Measurements from ENCODE around the gene SASH3. TPM values are rescaled to one million over a fixed set of nuclear protein-coding genes. Genes with fewer than 3 reads are reported as not detected.

SASH3 gene
- total RNA-seq, 2 experiments from 2014 or later: 231 to 248 TPM

GRCh38 chrX:129791961-129792570 is 12.3 kb downstream of the SASH3 start:
- Mint-ChIP-seq H3K27me3 (no peaks in the 10 kb centered on the region), H3K4me1 (peaks cover 14% of the 10 kb centered on the region), H3K36me3 (peaks cover 41% of the 10 kb centered on the region), H3K27ac (no peak overlapping the region), H3K4me3 (no peak overlapping the region), H3K9me3 (ENCODE audit: low read depth) (no peaks in the 10 kb centered on the region)
- DNase-seq (no peak), ATAC-seq (no peak)
- CTCF ChIA-PET: no interaction called here

GRCh38 chrX:129792586-129793291 is 13.0 kb downstream of the SASH3 start:
- Mint-ChIP-seq H3K4me3 (no peak overlapping the region), H3K4me1 (peaks cover 10% of the 10 kb centered on the region), H3K9me3 (ENCODE audit: low read depth) (no peaks in the 10 kb centered on the region), H3K27me3 (no peaks in the 10 kb centered on the region), H3K27ac (no peak overlapping the region), H3K36me3 (peaks cover 34% of the 10 kb centered on the region)
- ATAC-seq (no peak), DNase-seq (no peak)
- CTCF ChIA-PET: interaction anchor here (1.1 kb wide), 1 partner anchor 11 kb away, joined by 3 read pairs; no protein-coding TSS in a partner anchor

- no peak overlapping the region for H3K27ac Mint-ChIP-seq
- DNase-seq (no peak), ATAC-seq (no peak)
- peaks cover 15% of the 10 kb centered on the region for H3K4me1 Mint-ChIP-seq
- H3K9me3 Mint-ChIP-seq (ENCODE audit: low read depth): no peaks in the 10 kb centered on the region
- CTCF ChIA-PET: interaction anchor here (1.1 kb wide), 2 partner anchors 12 to 39 kb away, joined by 3 to 4 read pairs; no protein-coding TSS in a partner anchor
- H3K27me3 Mint-ChIP-seq: no peaks in the 10 kb centered on the region
- peaks cover 32% of the 10 kb centered on the region for H3K36me3 Mint-ChIP-seq
- no peak overlapping the region for H3K4me3 Mint-ChIP-seq
Measured at GRCh38 chrX:129793604-129794191, 13.9 kb downstream of the SASH3 start.

- no peak for ATAC-seq
- H3K27me3 Mint-ChIP-seq: no peaks in the 10 kb centered on the region
- H3K4me3 Mint-ChIP-seq: no peak overlapping the region
- CTCF ChIA-PET: interaction anchor here (1.1 to 1.6 kb wide), 3 partner anchors 28 to 60 kb away, joined by 3 read pairs; no protein-coding TSS in a partner anchor
- no peak for DNase-seq
- peaks cover 27% of the 10 kb centered on the region for H3K36me3 Mint-ChIP-seq
- no peaks in the 10 kb centered on the region for H3K9me3 Mint-ChIP-seq (ENCODE audit: low read depth)
- no peak overlapping the region for H3K27ac Mint-ChIP-seq
- H3K4me1 Mint-ChIP-seq: peaks cover 15% of the 10 kb centered on the region
Measured at GRCh38 chrX:129795584-129795983, 15.8 kb downstream of the SASH3 start.

GRCh38 chrX:129797251-129797906 is 17.6 kb downstream of the SASH3 start:
- DNase-seq (no peak), ATAC-seq (no peak)
- H3K4me1 Mint-ChIP-seq: peaks cover 15% of the 10 kb centered on the region
- H3K27ac Mint-ChIP-seq: peak overlapping the region; percentile 11
- no peaks in the 10 kb centered on the region for H3K9me3 Mint-ChIP-seq (ENCODE audit: low read depth)
- CTCF ChIA-PET: interaction anchor here (1.6 kb wide), 1 partner anchor 38 kb away, joined by 4 read pairs; no protein-coding TSS in a partner anchor
- no peaks in the 10 kb centered on the region for H3K27me3 Mint-ChIP-seq
- H3K36me3 Mint-ChIP-seq: peaks cover 21% of the 10 kb centered on the region
- H3K4me3 Mint-ChIP-seq: no peak overlapping the region

- Mint-ChIP-seq H3K9me3 (ENCODE audit: low read depth) (no peaks in the 10 kb centered on the region), H3K4me3 (no peak overlapping the region), H3K36me3 (peaks cover 16% of the 10 kb centered on the region), H3K27me3 (no peaks in the 10 kb centered on the region), H3K4me1 (peaks cover 15% of the 10 kb centered on the region), H3K27ac (peak overlapping the region; percentile 43)
- ATAC-seq (peak; percentile 20), DNase-seq (no peak)
- CTCF ChIA-PET: no interaction called here
Measured at GRCh38 chrX:129798456-129798855, 18.7 kb downstream of the SASH3 start.

- H3K9me3 Mint-ChIP-seq (ENCODE audit: low read depth): no peaks in the 10 kb centered on the region
- peak overlapping the region; percentile 43 for H3K27ac Mint-ChIP-seq
- peaks cover 15% of the 10 kb centered on the region for H3K4me1 Mint-ChIP-seq
- H3K36me3 Mint-ChIP-seq: peaks cover 16% of the 10 kb centered on the region
- DNase-seq (no peak), ATAC-seq (peak; percentile 61)
- H3K27me3 Mint-ChIP-seq: no peaks in the 10 kb centered on the region
- no peak overlapping the region for H3K4me3 Mint-ChIP-seq
- CTCF ChIA-PET: no interaction called here
Measured at GRCh38 chrX:129798888-129799287, 19.1 kb downstream of the SASH3 start.

GRCh38 chrX:129800186-129800585 is 20.4 kb downstream of the SASH3 start:
- CTCF ChIA-PET: interaction anchor here (1.3 kb wide), 1 partner anchor 22 kb away, joined by 3 read pairs; no protein-coding TSS in a partner anchor
- ATAC-seq (no peak), DNase-seq (no peak)
- H3K27me3 Mint-ChIP-seq: no peaks in the 10 kb centered on the region
- no peaks in the 10 kb centered on the region for H3K9me3 Mint-ChIP-seq (ENCODE audit: low read depth)
- peaks cover 15% of the 10 kb centered on the region for H3K4me1 Mint-ChIP-seq
- no peak overlapping the region for H3K27ac Mint-ChIP-seq
- H3K4me3 Mint-ChIP-seq: no peak overlapping the region
- peaks cover 7% of the 10 kb centered on the region for H3K36me3 Mint-ChIP-seq

- Mint-ChIP-seq H3K27ac (no peak overlapping the region), H3K4me3 (no peak overlapping the region), H3K36me3 (peaks cover 3% of the 10 kb centered on the region), H3K27me3 (no peaks in the 10 kb centered on the region), H3K4me1 (peaks cover 12% of the 10 kb centered on the region), H3K9me3 (ENCODE audit: low read depth) (no peaks in the 10 kb centered on the region)
- CTCF ChIA-PET: no interaction called here
- ATAC-seq: no peak
- no peak for DNase-seq
Measured at GRCh38 chrX:129802863-129803262, 23.1 kb downstream of the SASH3 start.

GRCh38 chrX:129804806-129805205 is 25.1 kb downstream of the SASH3 start:
- ATAC-seq (no peak), DNase-seq (no peak)
- Mint-ChIP-seq H3K27ac (no peak overlapping the region), H3K4me3 (no peak overlapping the region), H3K9me3 (ENCODE audit: low read depth) (no peaks in the 10 kb centered on the region), H3K27me3 (no peaks in the 10 kb centered on the region), H3K4me1 (peaks cover 17% of the 10 kb centered on the region), H3K36me3 (peaks cover 13% of the 10 kb centered on the region)
- CTCF ChIA-PET: no interaction called here

- peaks cover 17% of the 10 kb centered on the region for H3K4me1 Mint-ChIP-seq
- H3K27me3 Mint-ChIP-seq: no peaks in the 10 kb centered on the region
- ATAC-seq: no peak
- no peak overlapping the region for H3K4me3 Mint-ChIP-seq
- H3K27ac Mint-ChIP-seq: peak overlapping the region; percentile 28
- no peaks in the 10 kb centered on the region for H3K9me3 Mint-ChIP-seq (ENCODE audit: low read depth)
- CTCF ChIA-PET: interaction anchor here (1.2 kb wide), 2 partner anchors 15 to 55 kb away, joined by 3 read pairs; no protein-coding TSS in a partner anchor
- no peak for DNase-seq
- peaks cover 20% of the 10 kb centered on the region for H3K36me3 Mint-ChIP-seq
Measured at GRCh38 chrX:129808158-129808828, 28.5 kb downstream of the SASH3 start.

- ATAC-seq: peak; percentile 49
- H3K4me3 Mint-ChIP-seq: no peak overlapping the region
- CTCF ChIA-PET: interaction anchor here (1.2 to 1.6 kb wide), 3 partner anchors 14 to 55 kb away, joined by 3 to 6 read pairs (median 3); no protein-coding TSS in a partner anchor
- peaks cover 17% of the 10 kb centered on the region for H3K4me1 Mint-ChIP-seq
- H3K27me3 Mint-ChIP-seq: no peaks in the 10 kb centered on the region
- DNase-seq: no peak
- H3K9me3 Mint-ChIP-seq (ENCODE audit: low read depth): no peaks in the 10 kb centered on the region
- peak overlapping the region; percentile 56 for H3K27ac Mint-ChIP-seq
- peaks cover 21% of the 10 kb centered on the region for H3K36me3 Mint-ChIP-seq
Measured at GRCh38 chrX:129808829-129809796, 29.4 kb downstream of the SASH3 start.
